ENCODE measurements around the gene ODAD2.

Gene ODAD2

GRCh38 chr10:28020993-28021982 is 22.4 kb upstream of the ODAD2 start:
- H2AK5ac ChIP-seq (ENCODE audit: low read length) = no peak overlapping the region
- no CpG with 5 or more reads among the region's 5 CpGs for WGBS (ENCODE audit: extremely low coverage, insufficient coverage, low lambda C conversion rate)
- H3K27me3 ChIP-seq (ENCODE audit: insufficient read depth, low read length, poor library complexity) = no peaks in the 10 kb centered on the region
- no peak overlapping the region for H3K18ac ChIP-seq (ENCODE audit: low read length)
- no peak overlapping the region for H2BK120ac ChIP-seq (ENCODE audit: low read depth, low read length)
- no peak overlapping the region for H3K9ac ChIP-seq (ENCODE audit: low read length)
- no peak overlapping the region for H2BK15ac ChIP-seq (replicated peaks; ENCODE audit: low read depth)
- H4K8ac ChIP-seq (ENCODE audit: low read depth, low read length) = no peak overlapping the region
- H3K79me2 ChIP-seq (ENCODE audit: control insufficient read depth, insufficient read depth, low read length) = no peaks in the 10 kb centered on the region
- no peak overlapping the region for H4K5ac ChIP-seq (ENCODE audit: low read length)
- H2BK5ac ChIP-seq (ENCODE audit: low read length) = no peak overlapping the region
- no peak overlapping the region for H3K4me2 ChIP-seq (ENCODE audit: low read length)
- no peaks in the 10 kb centered on the region for H3K36me3 ChIP-seq (ENCODE audit: control insufficient read depth, insufficient read depth, low read length)
- H3K23ac ChIP-seq (ENCODE audit: low read length) = no peak overlapping the region
- H3K27ac ChIP-seq (ENCODE audit: low read depth, low read length) = no peak overlapping the region
- no peak overlapping the region for H3K4me3 ChIP-seq (ENCODE audit: low read length)
- no peak overlapping the region for H3K56ac ChIP-seq (ENCODE audit: low read length)
- no peaks in the 10 kb centered on the region for H3K79me1 ChIP-seq (ENCODE audit: low read length)
- no peak overlapping the region for H3K4ac ChIP-seq (ENCODE audit: low read depth, low read length)
- no peaks in the 10 kb centered on the region for H3K4me1 ChIP-seq (ENCODE audit: control insufficient read depth, low read depth, low read length)
- no peak for DNase-seq

GRCh38 chr10:28020080-28020860 is 21.4 kb upstream of the ODAD2 start:
- no peak overlapping the region for H3K4ac ChIP-seq (ENCODE audit: low read depth, low read length)
- no peak overlapping the region for H2BK120ac ChIP-seq (ENCODE audit: low read depth, low read length)
- H4K8ac ChIP-seq (ENCODE audit: low read depth, low read length) = no peak overlapping the region
- H3K79me1 ChIP-seq (ENCODE audit: low read length) = no peaks in the 10 kb centered on the region
- no peak overlapping the region for H3K9ac ChIP-seq (ENCODE audit: low read length)
- no CpG with 5 or more reads among the region's 12 CpGs for WGBS (ENCODE audit: extremely low coverage, insufficient coverage, low lambda C conversion rate)
- H2BK15ac ChIP-seq (replicated peaks; ENCODE audit: low read depth) = no peak overlapping the region
- no peak overlapping the region for H3K23ac ChIP-seq (ENCODE audit: low read length)
- no peaks in the 10 kb centered on the region for H3K79me2 ChIP-seq (ENCODE audit: control insufficient read depth, insufficient read depth, low read length)
- no peaks in the 10 kb centered on the region for H3K4me1 ChIP-seq (ENCODE audit: control insufficient read depth, low read depth, low read length)
- no peak overlapping the region for H4K5ac ChIP-seq (ENCODE audit: low read length)
- no peak overlapping the region for H3K56ac ChIP-seq (ENCODE audit: low read length)
- no peak overlapping the region for H3K4me2 ChIP-seq (ENCODE audit: low read length)
- no peaks in the 10 kb centered on the region for H3K27me3 ChIP-seq (ENCODE audit: insufficient read depth, low read length, poor library complexity)
- no peak for DNase-seq
- no peak overlapping the region for H2AK5ac ChIP-seq (ENCODE audit: low read length)
- no peak overlapping the region for H3K27ac ChIP-seq (ENCODE audit: low read depth, low read length)
- no peaks in the 10 kb centered on the region for H3K36me3 ChIP-seq (ENCODE audit: control insufficient read depth, insufficient read depth, low read length)
- H2BK5ac ChIP-seq (ENCODE audit: low read length) = no peak overlapping the region
- no peak overlapping the region for H3K18ac ChIP-seq (ENCODE audit: low read length)
- no peak overlapping the region for H3K4me3 ChIP-seq (ENCODE audit: low read length)

DNA sequence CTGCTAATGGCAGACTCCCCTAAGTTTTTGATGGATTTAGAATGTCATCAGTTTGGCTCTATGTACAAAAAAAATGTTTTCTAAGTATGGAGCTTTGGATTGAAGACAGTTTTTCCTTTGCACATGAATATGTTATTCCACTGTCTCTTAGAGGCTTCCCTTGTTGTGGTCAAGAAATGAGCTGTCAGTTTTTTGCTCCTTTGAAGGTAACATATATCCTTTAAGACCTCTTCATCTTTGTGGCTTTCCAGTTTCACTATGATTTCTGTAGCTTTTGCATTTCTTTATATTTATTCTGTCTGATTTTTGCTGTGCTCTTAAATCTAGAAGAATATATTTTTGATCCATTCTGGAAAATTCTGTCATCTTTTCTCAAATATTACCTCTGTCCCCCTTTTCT is 15.8 kb upstream of the ODAD2 start:
- H3K4ac ChIP-seq (ENCODE audit: low read depth, low read length) = no peak overlapping the region
- H3K23ac ChIP-seq (ENCODE audit: low read length) = no peak overlapping the region
- H3K79me2 ChIP-seq (ENCODE audit: control insufficient read depth, insufficient read depth, low read length) = no peaks in the 10 kb centered on the region
- H3K18ac ChIP-seq (ENCODE audit: low read length) = no peak overlapping the region
- H3K4me1 ChIP-seq (ENCODE audit: control insufficient read depth, low read depth, low read length) = no peaks in the 10 kb centered on the region
- H3K4me3 ChIP-seq (ENCODE audit: low read length) = no peak overlapping the region
- H3K56ac ChIP-seq (ENCODE audit: low read length) = no peak overlapping the region
- H4K8ac ChIP-seq (ENCODE audit: low read depth, low read length) = no peak overlapping the region
- no peak overlapping the region for H3K4me2 ChIP-seq (ENCODE audit: low read length)
- no peak overlapping the region for H3K27ac ChIP-seq (ENCODE audit: low read depth, low read length)
- no peaks in the 10 kb centered on the region for H3K79me1 ChIP-seq (ENCODE audit: low read length)
- H2BK15ac ChIP-seq (replicated peaks; ENCODE audit: low read depth) = no peak overlapping the region
- H3K27me3 ChIP-seq (ENCODE audit: insufficient read depth, low read length, poor library complexity) = no peaks in the 10 kb centered on the region
- no peak overlapping the region for H4K5ac ChIP-seq (ENCODE audit: low read length)
- no peak overlapping the region for H2BK120ac ChIP-seq (ENCODE audit: low read depth, low read length)
- no peaks in the 10 kb centered on the region for H3K36me3 ChIP-seq (ENCODE audit: control insufficient read depth, insufficient read depth, low read length)
- no peak for DNase-seq
- no peak overlapping the region for H2BK5ac ChIP-seq (ENCODE audit: low read length)
- H2AK5ac ChIP-seq (ENCODE audit: low read length) = no peak overlapping the region
- no peak overlapping the region for H3K9ac ChIP-seq (ENCODE audit: low read length)

- H3K9ac ChIP-seq (ENCODE audit: low read length) = no peak overlapping the region
These were observed 14.2 kb upstream of the ODAD2 start for GRCh38 chr10:28012990-28013515.

GRCh38 chr10:28010821-28011220 is 11.9 kb upstream of the ODAD2 start:
- H3K79me2 ChIP-seq (ENCODE audit: control insufficient read depth, insufficient read depth, low read length) = no peaks in the 10 kb centered on the region
- H3K4ac ChIP-seq (ENCODE audit: low read depth, low read length) = no peak overlapping the region
- H3K9ac ChIP-seq (ENCODE audit: low read length) = no peak overlapping the region
- no peak overlapping the region for H3K4me3 ChIP-seq (ENCODE audit: low read length)
- no peak overlapping the region for H4K8ac ChIP-seq (ENCODE audit: low read depth, low read length)
- no peak overlapping the region for H2BK15ac ChIP-seq (replicated peaks; ENCODE audit: low read depth)
- no peaks in the 10 kb centered on the region for H3K4me1 ChIP-seq (ENCODE audit: control insufficient read depth, low read depth, low read length)
- H3K27ac ChIP-seq (ENCODE audit: low read depth, low read length) = no peak overlapping the region
- no peak overlapping the region for H3K18ac ChIP-seq (ENCODE audit: low read length)
- WGBS (ENCODE audit: extremely low coverage, insufficient coverage, low lambda C conversion rate) = no CpG with 5 or more reads among the region's 1 CpG
- no peak for DNase-seq
- H3K79me1 ChIP-seq (ENCODE audit: low read length) = no peaks in the 10 kb centered on the region
- no peak overlapping the region for H2AK5ac ChIP-seq (ENCODE audit: low read length)
- no peak overlapping the region for H2BK120ac ChIP-seq (ENCODE audit: low read depth, low read length)
- no peak overlapping the region for H4K5ac ChIP-seq (ENCODE audit: low read length)
- no peaks in the 10 kb centered on the region for H3K27me3 ChIP-seq (ENCODE audit: insufficient read depth, low read length, poor library complexity)
- H3K36me3 ChIP-seq (ENCODE audit: control insufficient read depth, insufficient read depth, low read length) = no peaks in the 10 kb centered on the region
- H3K4me2 ChIP-seq (ENCODE audit: low read length) = no peak overlapping the region
- H2BK5ac ChIP-seq (ENCODE audit: low read length) = no peak overlapping the region
- H3K23ac ChIP-seq (ENCODE audit: low read length) = no peak overlapping the region
- no peak overlapping the region for H3K56ac ChIP-seq (ENCODE audit: low read length)

More at GRCh38 chr10:28012990-28013515, 14.2 kb upstream of the ODAD2 start:
- no peaks in the 10 kb centered on the region for H3K27me3 ChIP-seq (ENCODE audit: insufficient read depth, low read length, poor library complexity)
- H3K56ac ChIP-seq (ENCODE audit: low read length) = no peak overlapping the region
- WGBS (ENCODE audit: extremely low coverage, insufficient coverage, low lambda C conversion rate) = no CpG with 5 or more reads among the region's 2 CpGs
- no peak overlapping the region for H2AK5ac ChIP-seq (ENCODE audit: low read length)
- H3K27ac ChIP-seq (ENCODE audit: low read depth, low read length) = no peak overlapping the region
- no peaks in the 10 kb centered on the region for H3K79me1 ChIP-seq (ENCODE audit: low read length)
- H2BK5ac ChIP-seq (ENCODE audit: low read length) = no peak overlapping the region
- H2BK120ac ChIP-seq (ENCODE audit: low read depth, low read length) = no peak overlapping the region
- no peaks in the 10 kb centered on the region for H3K79me2 ChIP-seq (ENCODE audit: control insufficient read depth, insufficient read depth, low read length)
- no peak overlapping the region for H3K4ac ChIP-seq (ENCODE audit: low read depth, low read length)
- no peak overlapping the region for H2BK15ac ChIP-seq (replicated peaks; ENCODE audit: low read depth)
- no peak overlapping the region for H3K23ac ChIP-seq (ENCODE audit: low read length)
- no peak overlapping the region for H4K5ac ChIP-seq (ENCODE audit: low read length)
- no peak overlapping the region for H3K4me2 ChIP-seq (ENCODE audit: low read length)
- H4K8ac ChIP-seq (ENCODE audit: low read depth, low read length) = no peak overlapping the region
- no peak for DNase-seq
- no peaks in the 10 kb centered on the region for H3K4me1 ChIP-seq (ENCODE audit: control insufficient read depth, low read depth, low read length)
- H3K36me3 ChIP-seq (ENCODE audit: control insufficient read depth, insufficient read depth, low read length) = no peaks in the 10 kb centered on the region
- no peak overlapping the region for H3K18ac ChIP-seq (ENCODE audit: low read length)
- no peak overlapping the region for H3K4me3 ChIP-seq (ENCODE audit: low read length)

Data from mesendoderm (in vitro differentiated cells).